ENCODE measurements around the gene PLCH2.

PLCH2 gene

DNA sequence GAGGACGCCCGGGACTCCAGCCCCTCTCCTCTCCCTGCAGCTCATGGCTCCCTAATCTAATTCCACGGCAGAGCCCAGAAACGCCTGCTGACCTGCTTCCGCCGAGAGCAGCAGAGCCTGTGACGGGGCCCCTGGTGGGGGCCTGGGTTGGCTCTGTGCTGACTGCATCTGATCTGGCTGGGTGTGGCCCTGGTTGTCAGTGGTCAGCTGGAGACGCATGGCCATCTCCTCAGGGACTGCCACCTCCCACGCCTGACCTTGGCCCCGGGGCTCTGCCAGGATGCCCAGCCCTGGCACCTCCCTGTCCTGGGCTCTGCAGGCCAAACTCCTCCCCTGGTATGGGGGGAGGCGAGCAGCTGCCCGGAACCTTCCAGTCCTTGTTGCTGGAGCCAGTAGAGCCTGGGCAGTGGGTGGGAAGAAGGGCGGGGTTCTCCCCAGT, 1.1 kb upstream of the PLCH2 start:
- ATAC-seq (no peak), DNase-seq (no peak)
- Mint-ChIP-seq H3K27ac (no peak overlapping the region), H3K27me3 (peaks cover 9% of the 10 kb centered on the region), H3K9me3 (no peaks in the 10 kb centered on the region), H3K4me3 (peak overlapping the region in 1 of 2 donors; percentile 21), H3K4me1 (no peaks in the 10 kb centered on the region)

- Mint-ChIP-seq H3K4me3 (no peak overlapping the region), H3K9me3 (no peaks in the 10 kb centered on the region), H3K4me1 (no peaks in the 10 kb centered on the region), H3K27me3 (peaks cover 3% of the 10 kb centered on the region), H3K27ac (no peak overlapping the region)
- DNase-seq = no peak
- ATAC-seq = no peak
Measured at GRCh38 chr1:2475571-2475970, 518 bp upstream of the PLCH2 start.

- no peak overlapping the region for H3K4me3 Mint-ChIP-seq
- DNase-seq (no peak), ATAC-seq (no peak)
- H3K9me3 Mint-ChIP-seq = no peaks in the 10 kb centered on the region
- H3K27ac Mint-ChIP-seq = no peak overlapping the region
- H3K27me3 Mint-ChIP-seq = no peaks in the 10 kb centered on the region
- H3K4me1 Mint-ChIP-seq = no peaks in the 10 kb centered on the region
Measured at GRCh38 chr1:2477309-2477708, 1.2 kb downstream of the PLCH2 start.

DNA sequence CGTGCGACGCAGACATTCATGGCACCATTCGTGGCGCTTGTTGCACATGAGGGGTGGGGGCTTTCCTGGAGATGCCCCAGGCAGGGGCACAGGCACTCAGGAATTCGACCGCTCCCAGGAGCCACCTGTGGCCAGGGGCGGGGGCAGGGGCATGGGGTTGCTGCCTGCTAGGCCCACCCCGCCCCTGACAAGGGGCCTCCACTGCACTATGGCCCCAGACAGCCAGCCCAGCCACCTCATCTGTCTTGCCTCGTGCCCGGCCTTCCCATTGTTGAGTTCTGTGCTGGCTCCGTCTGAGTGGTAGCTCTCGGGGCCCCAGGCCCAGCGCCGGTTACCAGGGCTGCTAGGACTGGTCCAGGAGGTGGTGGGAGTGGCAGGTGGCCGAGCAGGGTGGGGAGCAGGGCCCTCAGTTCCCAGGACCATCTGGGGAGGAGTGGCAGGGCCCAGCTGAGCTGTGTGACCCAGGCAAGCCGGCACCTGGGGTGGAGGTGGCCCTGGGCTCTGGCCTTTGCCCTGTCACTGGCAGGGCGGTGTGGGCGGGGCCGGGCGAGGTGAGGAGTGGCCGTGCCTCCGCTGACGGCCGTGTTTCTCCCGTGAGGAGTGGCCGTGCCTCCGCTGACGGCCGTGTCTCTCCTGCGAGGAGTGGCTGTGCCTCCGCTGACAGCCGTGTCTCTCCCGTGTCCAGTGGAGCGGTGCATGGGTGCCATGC, 1.9 kb downstream of the PLCH2 start:
- no peak for ATAC-seq

GRCh38 chr1:2479186-2479585, 3.1 kb downstream of the PLCH2 start:
- Mint-ChIP-seq H3K9me3 (no peaks in the 10 kb centered on the region), H3K27me3 (no peaks in the 10 kb centered on the region), H3K27ac (no peak overlapping the region), H3K4me1 (no peaks in the 10 kb centered on the region), H3K4me3 (no peak overlapping the region)
- ATAC-seq (no peak), DNase-seq (no peak)

More for the DNA sequence above, 1.9 kb downstream of the PLCH2 start:
- Mint-ChIP-seq H3K27me3 (no peaks in the 10 kb centered on the region), H3K27ac (no peak overlapping the region), H3K4me3 (no peak overlapping the region), H3K4me1 (no peaks in the 10 kb centered on the region), H3K9me3 (no peaks in the 10 kb centered on the region)
- no peak for DNase-seq

DNA sequence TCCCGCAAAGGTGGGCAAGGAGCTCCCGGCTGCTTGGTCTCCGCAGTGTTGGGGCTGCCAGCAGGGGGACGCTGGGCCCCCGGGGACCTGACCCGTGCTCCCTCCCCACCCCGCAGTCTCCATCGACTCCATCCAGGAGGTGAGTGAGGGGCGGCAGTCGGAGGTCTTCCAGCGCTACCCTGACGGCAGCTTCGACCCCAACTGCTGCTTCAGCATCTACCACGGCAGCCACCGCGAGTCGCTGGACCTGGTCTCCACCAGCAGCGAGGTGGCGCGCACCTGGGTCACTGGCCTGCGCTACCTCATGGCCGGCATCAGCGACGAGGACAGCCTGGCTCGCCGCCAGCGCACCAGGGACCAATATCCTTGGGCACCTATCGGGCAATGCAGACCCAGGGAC, 3.5 kb downstream of the PLCH2 start:
- DNase-seq (no peak), ATAC-seq (no peak)
- Mint-ChIP-seq H3K27ac (no peak overlapping the region), H3K4me3 (no peak overlapping the region), H3K4me1 (no peaks in the 10 kb centered on the region), H3K27me3 (no peaks in the 10 kb centered on the region), H3K9me3 (no peaks in the 10 kb centered on the region)

DNA sequence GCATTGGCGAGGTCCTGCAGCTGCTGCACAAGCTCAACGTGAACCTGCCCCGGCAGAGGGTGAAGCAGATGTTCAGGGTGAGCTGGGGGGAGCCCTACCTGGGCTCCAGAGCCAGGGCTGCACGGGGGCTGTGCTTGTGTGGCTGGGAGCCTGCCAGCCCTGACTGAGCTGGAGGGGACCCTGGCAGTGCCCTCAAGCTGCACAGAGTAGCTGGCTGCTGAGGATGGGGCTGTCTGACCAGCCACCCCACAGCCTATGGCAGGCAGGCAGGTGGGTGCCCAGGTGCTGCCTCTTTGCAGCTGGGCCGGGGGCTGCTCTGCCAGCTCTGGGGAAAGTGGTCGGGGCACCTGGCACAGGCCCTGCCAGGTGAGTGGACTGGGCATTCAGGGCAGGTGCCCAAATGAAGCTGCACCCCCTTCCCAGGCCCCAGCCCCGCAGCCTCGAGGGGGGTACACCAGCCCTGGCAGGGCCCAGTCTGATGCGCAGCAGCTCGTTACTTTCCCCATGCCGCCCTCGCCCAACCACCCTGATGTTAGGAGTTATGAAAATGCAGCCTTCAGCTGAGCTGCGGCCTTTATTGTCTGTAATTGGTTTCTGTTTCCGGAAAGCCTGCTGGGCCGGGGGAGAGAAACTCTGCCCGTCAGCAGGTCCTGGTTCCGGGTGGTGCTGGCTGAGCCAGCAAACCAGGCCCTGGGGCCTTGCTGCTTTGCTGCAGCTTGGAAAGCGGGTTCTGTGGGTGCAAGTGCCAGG, 4.3 kb downstream of the PLCH2 start:
- no peaks in the 10 kb centered on the region for H3K9me3 Mint-ChIP-seq
- ATAC-seq = no peak
- no peak overlapping the region for H3K4me3 Mint-ChIP-seq
- H3K27me3 Mint-ChIP-seq = no peaks in the 10 kb centered on the region
- DNase-seq = no peak
- no peak overlapping the region for H3K27ac Mint-ChIP-seq
- no peaks in the 10 kb centered on the region for H3K4me1 Mint-ChIP-seq

- peak overlapping the region in 1 of 2 donors; percentile 42 for H3K27ac Mint-ChIP-seq
Measured at GRCh38 chr1:2480986-2481364, 4.9 kb downstream of the PLCH2 start.

GRCh38 chr1:2481885-2482284, 5.8 kb downstream of the PLCH2 start:
- H3K4me3 Mint-ChIP-seq = no peak overlapping the region
- ATAC-seq = no peak
- no peak overlapping the region for H3K27ac Mint-ChIP-seq
- no peaks in the 10 kb centered on the region for H3K4me1 Mint-ChIP-seq
- no peaks in the 10 kb centered on the region for H3K27me3 Mint-ChIP-seq
- DNase-seq = no peak
- H3K9me3 Mint-ChIP-seq = no peaks in the 10 kb centered on the region

More at GRCh38 chr1:2480986-2481364, 4.9 kb downstream of the PLCH2 start:
- ATAC-seq (no peak), DNase-seq (no peak)
- Mint-ChIP-seq H3K27me3 (no peaks in the 10 kb centered on the region), H3K4me1 (no peaks in the 10 kb centered on the region), H3K4me3 (no peak overlapping the region), H3K9me3 (no peaks in the 10 kb centered on the region)

- Mint-ChIP-seq H3K4me1 (no peaks in the 10 kb centered on the region), H3K27me3 (no peaks in the 10 kb centered on the region), H3K9me3 (peaks cover 0 to 3% of the 10 kb centered on the region in 2 donors), H3K27ac (no peak overlapping the region), H3K4me3 (no peak overlapping the region)
- ATAC-seq = peak; percentile 2
- no peak for DNase-seq
Measured at GRCh38 chr1:2482588-2482987, 6.5 kb downstream of the PLCH2 start.

- no peaks in the 10 kb centered on the region for H3K27me3 Mint-ChIP-seq
- H3K4me3 Mint-ChIP-seq = no peak overlapping the region
- H3K4me1 Mint-ChIP-seq = no peaks in the 10 kb centered on the region
- DNase-seq (no peak), ATAC-seq (no peak)
- H3K9me3 Mint-ChIP-seq = peaks cover 0 to 7% of the 10 kb centered on the region in 2 donors
- H3K27ac Mint-ChIP-seq = no peak overlapping the region
Measured at GRCh38 chr1:2483026-2483425, 6.9 kb downstream of the PLCH2 start.

DNA sequence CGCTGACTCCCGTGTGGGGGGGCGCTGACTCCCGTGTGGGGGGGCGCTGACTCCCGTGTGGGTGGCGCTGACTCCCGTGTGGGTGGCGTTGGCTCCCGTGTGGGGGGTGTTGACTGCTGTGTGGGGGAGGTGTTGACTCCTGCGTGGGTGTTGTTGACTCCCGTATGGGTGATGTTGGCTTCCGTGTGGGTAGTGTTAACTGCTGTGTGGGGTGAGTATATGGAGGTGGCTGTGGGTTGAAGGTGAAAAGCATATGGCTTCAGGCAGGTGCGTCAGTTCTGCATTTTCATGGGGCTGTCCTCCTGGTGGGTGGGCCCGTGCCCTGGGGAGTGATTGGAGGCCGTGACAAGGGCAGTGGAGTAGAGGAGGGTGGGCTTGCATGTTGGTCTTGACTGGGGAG, 7.9 kb downstream of the PLCH2 start:
- Mint-ChIP-seq H3K4me3 (no peak overlapping the region), H3K9me3 (peaks cover 6 to 17% of the 10 kb centered on the region in 2 donors), H3K27ac (peak overlapping the region in 1 of 2 donors; percentile 46), H3K4me1 (no peaks in the 10 kb centered on the region), H3K27me3 (no peaks in the 10 kb centered on the region)
- no peak for ATAC-seq
- DNase-seq = no peak

- DNase-seq (no peak), ATAC-seq (no peak)
- no peak overlapping the region for H3K27ac Mint-ChIP-seq
- H3K4me1 Mint-ChIP-seq = no peaks in the 10 kb centered on the region
- no peaks in the 10 kb centered on the region for H3K27me3 Mint-ChIP-seq
- no peak overlapping the region for H3K4me3 Mint-ChIP-seq
- H3K9me3 Mint-ChIP-seq = peaks cover 8 to 23% of the 10 kb centered on the region in 2 donors
Measured at GRCh38 chr1:2486041-2486440, 10.0 kb downstream of the PLCH2 start.

GRCh38 chr1:2486558-2486957, 10.5 kb downstream of the PLCH2 start:
- H3K27ac Mint-ChIP-seq = no peak overlapping the region
- H3K9me3 Mint-ChIP-seq = peaks cover 8 to 23% of the 10 kb centered on the region in 2 donors
- DNase-seq (no peak), ATAC-seq (no peak)
- no peak overlapping the region for H3K4me3 Mint-ChIP-seq
- peaks cover 3% of the 10 kb centered on the region for H3K4me1 Mint-ChIP-seq
- H3K27me3 Mint-ChIP-seq = no peaks in the 10 kb centered on the region

GRCh38 chr1:2488688-2489087, 12.6 kb downstream of the PLCH2 start:
- ATAC-seq = no peak
- Mint-ChIP-seq H3K9me3 (peaks cover 8 to 23% of the 10 kb centered on the region in 2 donors), H3K27me3 (no peaks in the 10 kb centered on the region), H3K4me1 (peaks cover 24% of the 10 kb centered on the region), H3K4me3 (no peak overlapping the region), H3K27ac (no peak overlapping the region)
- DNase-seq = no peak

DNA sequence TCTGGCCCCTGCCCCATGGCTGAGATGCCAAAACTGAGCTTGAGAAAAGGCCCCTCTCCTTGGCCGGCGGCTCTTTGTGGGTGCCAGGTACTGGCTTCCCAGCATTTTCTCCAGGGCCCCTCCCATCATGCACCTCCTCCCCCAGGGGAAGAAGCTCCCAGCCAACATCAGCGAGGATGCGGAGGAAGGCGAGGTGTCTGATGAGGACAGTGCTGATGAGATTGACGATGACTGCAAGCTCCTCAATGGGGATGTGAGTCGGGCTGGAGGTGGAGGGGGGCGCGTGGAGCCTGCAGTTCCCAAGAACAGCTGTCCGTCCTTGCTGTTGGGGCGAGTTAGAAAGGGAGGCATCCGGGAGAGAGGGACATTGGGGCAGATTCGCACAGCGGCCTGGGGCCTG, 13.5 kb downstream of the PLCH2 start:
- ATAC-seq (no peak), DNase-seq (no peak)
- no peak overlapping the region for H3K27ac Mint-ChIP-seq
- H3K4me3 Mint-ChIP-seq = no peak overlapping the region
- H3K27me3 Mint-ChIP-seq = no peaks in the 10 kb centered on the region
- H3K9me3 Mint-ChIP-seq = peaks cover 8 to 23% of the 10 kb centered on the region in 2 donors
- peaks cover 33% of the 10 kb centered on the region for H3K4me1 Mint-ChIP-seq
